HG03097 (cell line): ENCODE data around the gene ADGRE3.
"Not testable (repeated sequence)": the region's sequence is repeated elsewhere in the genome, so short reads cannot be mapped to it uniquely, and the experiment has no call there.

Source experiments
- ATAC-seq: cut with Tn5 transposase; IDR thresholded peaks from one replicate; pipeline ENCODE4 v1.9.1; 2021; ENCODE audit not compliant: unreplicated experiment, low FRiP score

ADGRE3 gene

DNA sequence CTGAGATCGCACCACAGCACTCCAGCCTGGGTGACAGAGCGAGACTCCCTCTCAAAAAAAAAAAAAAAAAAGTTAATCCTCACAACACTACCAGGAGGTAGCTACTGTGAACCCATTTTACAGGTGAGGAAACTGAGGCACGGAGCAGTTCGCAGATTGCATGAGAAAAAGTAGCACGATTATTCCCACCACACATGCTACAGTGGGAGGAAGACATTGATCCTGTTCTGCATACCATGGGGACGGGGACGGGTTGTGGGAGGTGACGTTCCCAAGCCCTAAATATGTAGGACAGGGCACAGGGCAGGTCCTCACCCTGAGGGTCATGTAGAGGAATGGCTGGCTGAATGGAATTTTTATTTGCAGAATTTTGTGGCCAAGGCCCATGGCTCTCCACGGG is 68.0 kb downstream of the ADGRE3 start:
- ATAC-seq: no peak

DNA sequence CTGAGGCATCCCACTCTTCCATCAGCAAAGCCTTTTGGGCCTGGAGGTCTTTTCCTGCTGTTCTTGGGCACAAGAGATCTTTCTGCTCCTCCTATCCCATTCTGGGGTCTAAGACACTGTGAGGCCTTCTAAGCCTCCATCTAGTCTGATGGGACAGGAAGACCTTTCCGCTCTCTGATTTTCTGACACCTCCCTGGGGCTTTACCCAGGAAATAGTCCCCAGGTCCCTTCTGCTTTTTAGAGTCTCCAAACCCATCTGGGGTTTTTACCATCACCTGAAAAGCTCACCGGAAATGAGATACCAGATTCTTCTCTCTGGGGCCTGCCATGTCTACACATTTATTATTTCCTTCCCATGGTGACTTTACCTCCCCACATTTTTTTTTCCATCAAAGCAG is 70.7 kb downstream of the ADGRE3 start:
- ATAC-seq: peak; percentile 64

DNA sequence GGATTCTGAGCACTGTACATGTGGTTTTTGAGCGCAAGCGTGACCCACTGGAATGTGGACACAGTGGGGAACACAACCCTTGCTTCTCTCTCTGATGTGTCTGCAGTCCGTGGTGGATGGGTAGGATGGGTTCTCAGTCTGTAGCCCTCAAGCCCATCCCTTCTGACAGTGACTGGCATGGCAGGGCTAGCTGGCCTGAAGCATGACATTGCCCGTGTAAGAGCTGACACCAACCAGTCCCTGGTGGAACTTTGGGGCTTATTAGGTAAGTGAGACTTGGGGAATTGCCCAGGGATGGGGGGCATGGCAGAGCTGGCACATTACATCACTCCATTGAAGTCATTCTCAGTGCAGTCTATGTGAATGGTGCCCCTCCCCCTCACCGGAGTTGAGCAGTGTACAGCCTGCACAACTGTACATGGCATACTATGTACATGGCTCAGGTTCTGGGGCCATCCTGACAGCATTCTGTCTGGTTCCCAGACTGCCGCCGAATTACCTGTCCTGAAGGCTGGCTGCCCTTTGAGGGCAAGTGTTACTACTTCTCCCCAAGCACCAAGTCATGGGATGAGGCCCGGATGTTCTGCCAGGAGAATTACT is 75.0 kb downstream of the ADGRE3 start:
- no peak for ATAC-seq

DNA sequence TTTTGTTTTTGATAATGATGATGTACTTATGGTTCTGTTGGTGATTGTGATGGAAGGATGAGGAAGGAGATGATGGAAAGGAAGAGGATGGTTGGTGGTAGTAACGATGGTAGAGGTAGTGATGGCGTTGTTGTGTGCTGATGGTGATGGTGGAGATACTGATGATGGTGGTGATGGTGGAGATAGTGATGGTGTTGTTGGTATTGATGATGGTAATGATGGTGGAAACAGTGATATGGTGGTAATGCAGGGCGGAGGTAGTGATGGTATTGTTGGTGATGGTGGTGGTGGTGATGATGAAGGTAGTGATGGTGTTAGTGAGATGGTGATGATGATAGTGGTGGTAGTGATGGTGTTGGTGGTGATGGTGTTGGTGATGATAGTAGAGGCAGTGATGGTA is 79.1 kb downstream of the ADGRE3 start:
- no peak for ATAC-seq

DNA sequence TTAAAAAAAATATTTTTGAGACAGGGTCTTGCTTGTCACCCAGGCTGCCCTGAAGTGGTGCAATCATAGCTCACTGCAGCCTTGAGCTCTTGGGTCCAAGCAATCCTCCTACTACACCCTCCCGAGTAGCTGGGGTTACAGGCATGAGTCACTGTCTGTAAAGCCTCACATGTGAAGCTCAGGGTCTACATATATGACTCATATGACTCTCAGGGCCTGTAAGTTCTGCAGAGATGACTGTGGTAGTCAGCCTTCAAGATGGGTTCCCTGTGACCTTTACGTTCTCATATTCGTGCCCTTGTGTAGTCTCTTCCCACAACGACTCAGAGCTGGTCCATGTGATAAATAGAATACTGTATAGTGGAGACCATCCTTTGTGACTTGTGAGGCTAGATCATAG is 85.2 kb downstream of the ADGRE3 start:
- not testable (repeated sequence) for ATAC-seq

DNA sequence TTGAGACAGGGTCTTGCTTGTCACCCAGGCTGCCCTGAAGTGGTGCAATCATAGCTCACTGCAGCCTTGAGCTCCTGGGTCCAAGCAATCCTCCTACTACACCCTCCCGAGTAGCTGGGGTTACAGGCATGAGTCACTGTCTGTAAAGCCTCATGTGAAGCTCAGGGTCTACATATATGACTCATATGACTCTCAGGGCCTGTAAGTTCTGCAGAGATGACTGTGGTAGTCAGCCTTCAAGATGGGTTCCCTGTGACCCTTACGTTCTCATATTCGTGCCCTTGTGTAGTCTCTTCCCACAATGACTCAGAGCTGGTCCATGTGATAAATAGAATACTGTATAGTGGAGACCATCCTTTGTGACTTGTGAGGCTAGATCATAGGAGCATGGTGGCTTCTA is 89.5 kb downstream of the ADGRE3 start:
- peak; percentile 68 for ATAC-seq

DNA sequence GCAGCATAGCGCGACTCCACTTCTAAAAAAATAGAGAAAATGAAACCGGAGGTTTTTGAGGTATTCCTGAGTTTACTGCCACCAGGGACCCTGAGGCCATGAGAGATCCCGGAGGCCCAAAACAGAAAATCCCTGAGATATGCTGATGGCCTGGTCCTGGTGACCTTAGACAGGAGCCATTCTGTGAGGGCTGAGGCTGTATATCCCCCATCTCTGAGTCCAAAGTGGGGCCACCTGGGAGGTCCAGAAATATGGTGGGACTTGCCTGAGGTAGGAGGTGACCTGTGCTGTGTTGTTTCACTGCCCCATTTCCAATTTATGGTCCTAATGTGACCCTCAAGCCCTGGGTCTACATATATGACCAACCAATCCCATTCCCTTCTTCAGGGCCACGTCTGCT is 90.3 kb downstream of the ADGRE3 start:
- ATAC-seq: not testable (repeated sequence)

DNA sequence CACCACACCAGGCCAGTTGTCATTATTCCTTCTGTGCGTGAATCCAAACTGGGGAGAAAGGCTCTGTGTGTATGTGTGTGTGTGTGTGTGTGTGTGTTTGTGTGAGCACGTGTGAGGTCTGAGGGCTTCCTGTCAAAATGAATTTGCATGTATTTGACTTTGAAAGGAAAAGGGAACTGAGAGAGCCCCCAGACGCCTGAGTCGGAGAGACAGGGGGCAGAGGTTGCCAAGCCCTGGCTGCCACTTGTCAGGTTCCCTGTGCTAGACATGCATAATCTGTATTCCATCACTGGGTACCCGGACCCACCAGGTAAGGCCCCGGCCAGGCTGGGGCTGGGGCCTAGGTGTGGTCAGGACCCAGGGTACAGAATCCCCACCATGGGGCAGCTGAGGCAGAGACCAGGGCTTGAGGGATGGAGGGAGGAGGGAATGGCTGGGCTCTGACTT is 91.7 kb downstream of the ADGRE3 start, which contains the start of gene CLEC17A:
Gene CLEC17A, plus strand, starts transcription at position 191 of the 447 bp plus-strand sequence. Its CDS starts 77 bp downstream, at position 268.
- ATAC-seq: no peak

DNA sequence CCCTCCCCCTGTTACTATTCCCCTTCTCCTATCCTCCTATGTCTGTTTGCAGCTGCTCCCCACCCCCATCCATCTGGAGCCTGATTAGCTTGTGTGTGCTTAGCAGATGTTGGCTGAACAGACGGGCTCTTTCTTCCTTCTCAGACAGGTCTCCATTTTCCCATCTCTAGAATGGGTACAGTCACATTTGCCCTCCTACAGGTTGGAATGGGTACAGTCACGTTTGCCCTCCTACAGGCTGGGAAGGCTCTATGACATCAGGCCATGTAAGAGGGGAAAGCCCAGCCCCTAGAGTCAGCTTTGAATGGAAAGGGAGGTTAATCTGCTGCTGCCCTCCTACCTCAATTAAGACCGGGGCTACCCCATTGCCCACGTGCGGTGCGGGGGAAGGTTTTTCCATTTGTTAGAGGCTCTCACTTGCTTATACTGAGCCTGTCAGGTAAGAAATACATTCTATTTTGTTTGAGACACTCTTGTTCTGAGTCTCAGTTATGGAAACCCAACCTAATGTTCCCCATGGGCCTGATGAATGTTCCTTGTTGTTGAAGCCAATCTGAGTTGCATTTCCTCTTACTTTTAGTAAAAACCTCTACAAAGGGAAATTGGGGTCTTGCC is 93.9 kb downstream of the ADGRE3 start:
- ATAC-seq: no peak

DNA sequence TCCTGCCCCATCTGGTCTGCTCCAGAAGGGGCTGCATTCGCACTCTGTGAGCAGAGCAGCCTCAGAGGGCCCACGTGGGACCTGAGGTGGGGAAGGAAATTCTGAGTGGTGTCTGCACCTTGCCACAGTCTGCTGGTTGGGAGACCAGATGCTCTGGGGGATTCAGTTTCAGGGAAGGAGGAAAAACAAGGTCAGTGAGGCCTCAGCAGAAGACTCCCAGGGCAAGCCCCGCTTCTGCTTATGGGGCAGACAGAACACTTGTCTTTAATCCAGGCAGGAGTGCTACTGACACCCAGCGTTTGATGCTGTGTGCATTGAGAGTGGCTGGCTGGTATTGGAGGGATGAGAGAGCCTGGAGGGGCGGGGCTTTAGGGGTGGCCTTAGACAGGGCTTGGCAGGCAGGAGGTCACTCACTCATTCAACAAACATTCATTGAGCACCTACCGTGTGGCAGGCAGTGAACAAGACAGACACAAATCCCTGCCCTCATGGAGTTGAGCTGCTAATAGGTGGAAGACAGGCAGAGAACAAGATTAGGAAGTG is 96.7 kb downstream of the ADGRE3 start:
- no peak for ATAC-seq

DNA sequence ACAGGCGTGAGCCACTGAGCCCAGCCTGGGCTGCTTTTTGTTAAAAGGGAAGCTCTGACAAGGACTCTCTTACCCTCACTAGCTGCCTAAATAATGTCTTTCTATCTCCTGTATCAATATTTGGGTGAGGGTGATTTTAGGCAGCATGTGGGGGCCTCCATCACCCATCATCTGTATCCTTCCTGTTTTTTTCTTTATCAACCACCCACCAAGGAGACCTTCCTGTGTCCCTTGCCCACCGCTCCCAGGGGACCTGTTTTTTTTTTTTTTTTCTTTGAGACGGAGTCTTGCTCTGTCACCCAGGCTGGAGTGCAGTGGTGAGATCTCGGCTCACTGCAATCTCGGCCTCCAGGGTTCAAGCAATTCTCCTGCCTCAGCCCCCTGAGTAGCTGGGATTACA is 97.4 kb downstream of the ADGRE3 start:
- ATAC-seq: no peak

DNA sequence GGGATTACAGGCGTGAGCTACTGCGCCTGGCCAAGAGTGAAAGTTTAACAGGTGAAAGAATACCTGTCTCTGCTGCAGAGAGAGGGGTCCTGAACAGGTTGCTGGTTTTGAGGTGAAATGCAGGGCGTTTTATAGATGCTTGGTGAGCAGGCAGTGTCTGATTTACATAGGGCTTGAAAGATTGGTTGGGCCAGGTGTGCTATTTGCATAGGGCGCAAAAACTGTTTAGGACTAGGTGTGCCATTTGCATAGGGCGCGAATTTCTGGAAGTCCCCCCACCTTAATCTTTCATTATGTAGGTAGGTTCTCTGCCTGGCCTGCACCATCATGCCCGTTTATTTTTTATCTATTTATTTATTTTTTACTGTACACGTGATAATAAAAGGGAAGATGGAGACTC is 98.3 kb downstream of the ADGRE3 start:
- ATAC-seq: no peak

DNA sequence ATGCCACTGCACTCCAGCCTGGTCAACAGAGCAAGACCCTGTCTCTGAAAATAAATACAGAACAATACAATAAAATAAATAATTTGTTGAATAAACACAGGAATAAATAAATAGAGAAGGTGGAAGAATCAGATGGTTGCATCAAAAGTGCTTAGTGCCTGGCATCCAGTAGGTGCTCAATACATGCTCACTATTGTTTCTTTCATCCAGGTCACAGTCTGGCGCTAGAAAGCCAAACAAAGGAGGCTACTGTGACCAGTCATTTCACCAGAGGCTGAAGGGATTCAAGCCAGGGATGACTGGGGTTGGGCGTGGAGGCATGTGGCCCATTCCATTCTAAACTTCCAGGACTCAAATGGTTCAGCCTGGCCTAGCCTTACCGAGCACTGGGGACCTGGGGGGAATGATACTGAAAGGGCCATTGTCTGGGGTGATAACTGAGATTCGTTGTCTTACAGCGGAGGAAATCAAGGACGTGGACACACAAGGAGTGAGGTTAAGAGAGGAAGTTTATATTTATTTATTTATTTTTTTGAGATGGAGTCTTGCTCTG is 99.1 kb downstream of the ADGRE3 start:
- ATAC-seq: no peak

DNA sequence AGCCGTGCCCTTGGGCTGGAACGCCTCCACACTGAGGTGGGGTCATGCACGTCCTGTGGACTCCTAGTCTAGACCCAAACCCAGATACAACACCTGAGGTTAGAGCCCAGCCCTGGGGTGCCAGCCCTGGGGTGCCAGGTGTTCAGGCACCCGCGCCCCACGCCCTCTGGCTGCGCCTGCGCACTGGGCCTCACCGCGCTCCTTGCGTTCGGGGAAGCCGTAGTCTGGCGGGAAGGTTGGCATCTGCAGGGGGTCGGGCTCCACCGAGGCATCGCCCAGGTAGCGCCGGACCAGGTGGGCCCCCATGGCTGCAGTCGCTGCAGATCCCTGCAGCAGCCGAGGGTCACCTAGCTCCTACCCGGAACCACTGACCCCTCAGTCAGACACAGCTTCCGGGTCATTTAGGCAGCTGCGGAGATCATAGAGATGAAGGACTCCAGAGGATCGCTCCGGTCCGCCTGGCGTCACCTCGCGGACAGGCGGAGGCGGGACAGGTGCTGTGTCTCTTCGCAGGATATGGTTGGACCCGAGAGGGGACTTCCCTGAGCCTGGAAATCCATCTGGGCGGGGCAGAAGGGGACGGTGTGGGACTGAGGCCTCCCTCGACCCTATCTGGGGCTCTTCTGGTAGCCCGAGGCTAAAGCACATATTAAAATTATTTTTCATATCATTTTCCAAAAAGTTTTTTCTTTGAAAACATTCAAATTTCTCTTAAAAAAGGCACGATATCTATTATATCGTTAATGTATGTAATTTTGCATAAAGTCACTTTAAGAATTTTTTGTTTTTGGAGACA is 102.8 kb downstream of the ADGRE3 start, which contains the start of gene NDUFB7:
Gene NDUFB7, minus strand, starts transcription at position 372 of the 796 bp plus-strand sequence. Its CDS starts 66 bp downstream, at position 306.
- ATAC-seq: peak; percentile 83

DNA sequence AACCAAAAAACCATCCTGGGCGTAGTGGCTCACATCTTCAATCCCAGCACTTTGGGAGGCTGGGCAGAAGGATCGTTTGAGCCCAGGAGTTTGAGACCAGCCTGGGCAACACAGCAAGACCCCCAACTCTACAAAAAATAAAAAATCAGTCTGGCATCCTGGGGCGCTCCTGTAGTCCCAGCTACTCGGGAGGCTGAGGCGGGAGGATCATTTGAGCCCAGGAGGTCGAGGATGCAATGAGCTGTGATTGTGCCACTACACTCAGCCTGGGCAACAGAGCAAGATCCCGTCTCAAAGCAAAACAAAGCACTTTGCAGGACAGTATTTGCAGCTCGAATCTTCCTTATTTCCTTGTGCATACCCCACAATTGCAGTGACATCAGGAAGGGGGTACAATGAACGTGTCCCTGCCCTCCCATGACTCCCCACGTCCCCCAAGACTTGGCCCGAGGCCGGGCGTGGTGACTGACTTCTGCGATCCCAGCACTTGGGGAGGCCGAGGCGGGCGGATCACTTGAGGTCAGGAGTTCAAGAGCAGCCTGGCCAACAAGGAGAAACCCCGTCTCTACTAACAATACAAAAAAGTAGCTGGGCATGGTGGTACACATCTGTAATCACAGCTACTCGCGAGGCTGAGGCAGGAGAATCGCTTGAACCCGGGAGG is 103.6 kb downstream of the ADGRE3 start:
- no peak for ATAC-seq
